Heart right ventricle (tissue), 16 donors: ENCODE results near the gene CHD2. TPM values are rescaled to one million over a fixed set of nuclear protein-coding genes. Genes with fewer than 3 reads are reported as not detected.
A peak's percentile ranks its signal among the peaks of the same experiment; 100 is the strongest.

ENCODE experiments used
- ATAC-seq, 8 donors: fragments of 200-7000 bp; cut with Tn5 transposase; one replicate each; pipeline ENCODE4 v1.9.1; 2020; ENCODE audit warnings: mild to moderate bottlenecking in 8 of 8, moderate library complexity in 8 of 8, moderate number of reproducible peaks in 1 of 8
- DNase-seq, 2 donors: peaks; one replicate each; pipeline ENCODE4 v3.0.0-alpha.2; 2020
- H3K27ac ChIP-seq, 10 donors: fragments of 200-600 bp; sonication (generic) in 2 of 10; one replicate each; pipeline versions ENCODE4 v1.5.0 to v1.8.0; 2020 to 2022; ENCODE audit warnings: mild to moderate bottlenecking in 3 of 10
- H3K27me3 ChIP-seq, 7 donors: fragments of 200-600 bp; one replicate each; pipeline ENCODE4 v1.8.0; 2021 to 2022; ENCODE audit warnings: mild to moderate bottlenecking in 2 of 7
- H3K36me3 ChIP-seq, 9 donors: fragments of 200-600 bp; sonication (generic) in 1 of 9; one replicate each; pipeline versions ENCODE4 v1.5.0 to v1.8.0; 2020 to 2022; ENCODE audit warnings: mild to moderate bottlenecking in 2 of 9
- H3K4me1 ChIP-seq, 9 donors: fragments of 200-600 bp; sonication (generic) in 1 of 9; one replicate each; pipeline versions ENCODE4 v1.5.0 to v1.8.0; 2020 to 2022; ENCODE audit warnings: mild to moderate bottlenecking in 4 of 9
- H3K4me3 ChIP-seq, 10 donors: fragments of 200-600 bp; sonication (generic) in 2 of 10; one replicate each; pipeline versions ENCODE4 v1.5.0 to v1.8.0; 2020 to 2022; ENCODE audit warnings: mild to moderate bottlenecking in 7 of 10, moderate library complexity in 2 of 10
- H3K9me3 ChIP-seq, 11 donors: fragments of 200-600 bp in 10 of 11; sonication (generic) in 2 of 11; one replicate each; pipeline versions ENCODE4 v1.5.0 to v1.8.0; 2013 to 2022; ENCODE audit warnings: mild to moderate bottlenecking in 2 of 11, control low read depth in 1 of 11, moderate library complexity in 1 of 11
- WGBS, 2 donors: extraction: QIAGEN DNeasy Blood & Tissue Kit; methylation state at CpG; one replicate each; pipeline ENCODE4 v1.1.7; 2013; ENCODE audit warnings: inconsistent platforms in 1 of 2; 5-methylcytosine and 5-hydroxymethylcytosine counted together
- intact Hi-C, 10 donors: fragments of 100-400 bp; cut with DNase I; formaldehyde crosslinking; loops; one replicate each; pipeline versions ENCODE4 v1.11.1 to v1.14.2; 2022
- polyA plus RNA-seq, 2 donors: library from polyadenylated mRNA; stranded (reverse); fragments of 200-250 nt; gene quantifications; one replicate each; pipeline ENCODE4 v1.2.3, GENCODE V29; 2013
- total RNA-seq, 10 donors: library from RNA; stranded (reverse); fragmentation: NEBNext Ultra II Directional in 3 of 10; extraction: Animal tissue kit (Norgen Biotek cat#: 25700) in 3 of 10; gene quantifications; one replicate each; pipeline versions ENCODE4 v1.2.1 to v1.2.4, GENCODE V29; 2021 to 2023
- TF ChIP-seq, protein P1 (sequence below), 9 donors: fragments of 200-600 bp; sonication (generic) in 2 of 9; IDR thresholded peaks; one replicate each; pipeline versions ENCODE4 v1.5.0 to v1.8.0; 2021 to 2022; ENCODE audit warnings: antibody characterized with exemption in 9 of 9, mild to moderate bottlenecking in 5 of 9, moderate library complexity in 1 of 9
- donor health status: Arrhythmogenic right ventricular cardiomyopathy.
- donor health status: ischemic (EF 13 %, LVEDD 7.1; RV severe dilation, severe dysfunction).
- donor health status: healthy with polysubstance abuse.
- donor health status: DM: no; HTN: yes; CAD: no.
- donor health status: DM: no; HTN: no; CAD: no.
- donor health status: ischemic (EF 25% LVEDD 6.9; RV normal size, moderate dysfunction).
- donor health status: ischemic (EF 25% LVEDD 5.7; RV mildly dilated, moderate dysfunction).
- donor health status: healthy.
- donor health status: DM: yes; HTN: yes; CAD: no.
- donor health status: Ischemic cardiomyopathy.
- donor health status: ischemic (EF 35%, LVEDD 5.7; RV mildly dilated, moderate dysfunction).
- donor health status: nonischemic (EF 11% LVEDD 7.7; RV severe dilation, severe dysfunction).
- donor health status: DM: yes; HTN: yes; CAD: no.
- donor health status: PGD.
- donor health status: ischemic (EF 29% LVEDD 5.4; RV normal size, mild dysfunction).
- donor health status: nonischemic (EF 23%, LVEDD 6.1; RV moderate dilation, normal function).

The CHD2 gene
- total and polyA plus RNA-seq, 12 donors: 12.2 to 74.0 (median 54.6) TPM

GRCh38 chr15:92885224-92886041 is 14.7 kb upstream of the CHD2 start:
- Histone ChIP-seq H3K9me3 (no peaks in the 10 kb centered on the region), H3K4me1 (peaks cover 5 to 68% (median 60%) of the 10 kb centered on the region in 9 donors), H3K27me3 (no peaks in the 10 kb centered on the region), H3K4me3 (peak overlapping the region; percentile 66 to 95 (median 88)), H3K27ac (peak overlapping the region in 8 of 10 donors; percentile 96 to 100 (median 100)), H3K36me3 (peaks cover 0 to 51% (median 31%) of the 10 kb centered on the region in 9 donors)
- TF ChIP-seq, protein P1, sequence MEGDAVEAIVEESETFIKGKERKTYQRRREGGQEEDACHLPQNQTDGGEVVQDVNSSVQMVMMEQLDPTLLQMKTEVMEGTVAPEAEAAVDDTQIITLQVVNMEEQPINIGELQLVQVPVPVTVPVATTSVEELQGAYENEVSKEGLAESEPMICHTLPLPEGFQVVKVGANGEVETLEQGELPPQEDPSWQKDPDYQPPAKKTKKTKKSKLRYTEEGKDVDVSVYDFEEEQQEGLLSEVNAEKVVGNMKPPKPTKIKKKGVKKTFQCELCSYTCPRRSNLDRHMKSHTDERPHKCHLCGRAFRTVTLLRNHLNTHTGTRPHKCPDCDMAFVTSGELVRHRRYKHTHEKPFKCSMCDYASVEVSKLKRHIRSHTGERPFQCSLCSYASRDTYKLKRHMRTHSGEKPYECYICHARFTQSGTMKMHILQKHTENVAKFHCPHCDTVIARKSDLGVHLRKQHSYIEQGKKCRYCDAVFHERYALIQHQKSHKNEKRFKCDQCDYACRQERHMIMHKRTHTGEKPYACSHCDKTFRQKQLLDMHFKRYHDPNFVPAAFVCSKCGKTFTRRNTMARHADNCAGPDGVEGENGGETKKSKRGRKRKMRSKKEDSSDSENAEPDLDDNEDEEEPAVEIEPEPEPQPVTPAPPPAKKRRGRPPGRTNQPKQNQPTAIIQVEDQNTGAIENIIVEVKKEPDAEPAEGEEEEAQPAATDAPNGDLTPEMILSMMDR (IDR thresholded peaks at IDR 0.05): no peak
- 2 to 3% methylated on average over 3 of the region's 3 CpGs for WGBS, 2 donors
- intact Hi-C loops: loop anchor here in 3 of 10 donors (2.0 to 10.0 kb wide), 3 partner anchors 13 to 71 kb away; no protein-coding TSS in a partner anchor
- ATAC-seq: no peak
- no peak for DNase-seq

DNA sequence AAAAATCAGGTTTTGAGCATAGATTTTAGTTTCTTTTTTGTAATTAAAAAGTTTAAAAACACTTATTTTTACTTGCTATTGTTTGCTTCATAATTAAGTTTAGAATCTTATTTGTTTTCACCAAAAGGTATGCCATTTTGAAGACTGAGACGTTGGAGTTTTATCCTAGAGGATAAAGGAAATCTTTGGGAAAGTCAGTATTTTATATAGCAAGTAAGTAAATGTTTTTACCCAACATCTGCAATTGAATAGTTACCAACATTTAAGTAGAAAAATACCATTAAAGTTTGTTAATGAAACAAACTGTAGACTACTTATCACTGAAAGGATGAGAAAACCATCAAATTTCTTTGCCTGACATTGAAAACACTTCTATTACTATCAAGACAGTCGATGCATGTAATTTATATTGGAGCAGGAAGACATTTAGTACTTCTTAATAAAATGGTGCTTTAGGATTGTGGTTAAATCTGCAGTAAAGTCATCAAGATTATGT is 14.0 kb upstream of the CHD2 start:
- H3K4me3 ChIP-seq: peak overlapping the region in 9 of 10 donors; percentile 83 to 95 (median 88)
- ATAC-seq (no peak), DNase-seq (no peak)
- WGBS, 2 donors: 4 to 5% methylated on average over 2 of the region's 2 CpGs
- H3K9me3 ChIP-seq: no peaks in the 10 kb centered on the region
- intact Hi-C loops: loop anchor here in 1 of 10 donors (10.0 kb wide), 1 partner anchor 71 kb away; no protein-coding TSS in a partner anchor
- TF ChIP-seq, protein P1 (IDR thresholded peaks at IDR 0.05): no peak
- peak overlapping the region in 7 of 10 donors; percentile 96 to 100 (median 100) for H3K27ac ChIP-seq
- peaks cover 0 to 68% (median 58%) of the 10 kb centered on the region in 9 donors for H3K4me1 ChIP-seq
- peaks cover 0 to 57% (median 38%) of the 10 kb centered on the region in 9 donors for H3K36me3 ChIP-seq
- no peaks in the 10 kb centered on the region for H3K27me3 ChIP-seq

DNA sequence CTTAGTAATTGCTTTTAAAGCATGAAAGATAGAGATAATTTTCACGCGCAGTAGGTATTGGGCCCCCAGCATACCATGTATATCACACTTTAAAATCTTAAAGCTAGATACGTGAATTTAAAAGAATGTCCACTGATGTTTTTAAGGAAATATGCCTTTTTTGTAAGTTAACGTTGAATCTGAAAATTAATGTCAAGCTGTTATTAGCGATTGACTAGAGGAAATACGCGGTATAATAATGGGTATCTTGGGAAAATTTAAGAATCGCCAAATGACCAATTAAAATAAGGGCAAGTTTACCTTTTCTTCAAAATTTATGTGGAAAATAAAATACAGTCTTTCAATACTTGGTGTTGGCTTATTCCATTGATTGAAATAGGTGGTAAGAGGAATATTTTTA is 13.3 kb upstream of the CHD2 start:
- WGBS, 2 donors: 26 to 38% methylated on average over 8 of the region's 8 CpGs
- Histone ChIP-seq H3K9me3 (no peaks in the 10 kb centered on the region), H3K4me3 (peak overlapping the region in 9 of 10 donors; percentile 83 to 95 (median 88)), H3K4me1 (peaks cover 0 to 68% (median 57%) of the 10 kb centered on the region in 9 donors), H3K36me3 (peaks cover 0 to 64% (median 45%) of the 10 kb centered on the region in 9 donors), H3K27me3 (no peaks in the 10 kb centered on the region), H3K27ac (peak overlapping the region in 6 of 10 donors; percentile 23 to 100 (median 98))
- ATAC-seq: no peak
- TF ChIP-seq, protein P1 (IDR thresholded peaks at IDR 0.05): no peak
- intact Hi-C loops: loop anchor here in 1 of 10 donors (10.0 kb wide), 1 partner anchor 72 kb away; no protein-coding TSS in a partner anchor
- DNase-seq: no peak

- intact Hi-C loops: loop anchor here in 1 of 10 donors (10.0 kb wide), 1 partner anchor 73 kb away; no protein-coding TSS in a partner anchor
- peaks cover 0 to 69% (median 55%) of the 10 kb centered on the region in 9 donors for H3K4me1 ChIP-seq
Measured at GRCh38 chr15:92887869-92888268, 12.3 kb upstream of the CHD2 start.

More at GRCh38 chr15:92887869-92888268, 12.3 kb upstream of the CHD2 start:
- TF ChIP-seq, protein P1 (IDR thresholded peaks at IDR 0.05): no peak
- no peaks in the 10 kb centered on the region for H3K27me3 ChIP-seq
- 28 to 34% methylated on average over 3 of the region's 3 CpGs for WGBS, 2 donors
- peak overlapping the region in 5 of 10 donors; percentile 14 to 100 (median 56) for H3K27ac ChIP-seq
- no peak for DNase-seq
- ATAC-seq: no peak
- peak overlapping the region in 7 of 10 donors; percentile 23 to 95 (median 90) for H3K4me3 ChIP-seq
- no peaks in the 10 kb centered on the region for H3K9me3 ChIP-seq
- H3K36me3 ChIP-seq: peaks cover 0 to 75% (median 55%) of the 10 kb centered on the region in 9 donors
